RWPE2 (cell line): ENCODE measurements around the gene EFCAB7.

ENCODE experiments used
- ATAC-seq: fragments of 200-7000 bp; cut with Tn5 transposase; 3 replicates; pipeline ENCODE4 v1.9.1; 2021; ENCODE audit warnings: low read depth
- DNase-seq: peaks from one replicate; pipeline ENCODE4 v3.0.0-alpha.2; 2020; ENCODE audit warnings: low spot score
- H3K27ac ChIP-seq: fragments of 450-650 bp; 2 replicates; pipeline ENCODE4 v1.5.1; 2017; ENCODE audit warnings: mild to moderate bottlenecking; ENCODE audit not compliant: poor library complexity, severe bottlenecking
- H3K27me3 ChIP-seq: fragments of 250-450 bp; sonication (Bioruptor Pico); 2 replicates; pipeline ENCODE4 v1.5.1; 2021; ENCODE audit warnings: mild to moderate bottlenecking, moderate library complexity; ENCODE audit not compliant: insufficient read depth, poor library complexity, severe bottlenecking
- H3K36me3 ChIP-seq: fragments of 250-450 bp; sonication (Bioruptor Pico); 2 replicates; pipeline ENCODE4 v1.5.1; 2020; ENCODE audit warnings: low read depth, mild to moderate bottlenecking, moderate library complexity
- H3K4me1 ChIP-seq: fragments of 250-450 bp; sonication (Bioruptor Pico); 2 replicates; pipeline ENCODE4 v1.5.1; 2021; ENCODE audit warnings: mild to moderate bottlenecking, moderate library complexity; ENCODE audit not compliant: insufficient read depth, poor library complexity, severe bottlenecking
- H3K4me3 ChIP-seq: fragments of 250-450 bp; sonication (Bioruptor Pico); 2 replicates; pipeline ENCODE4 v1.5.1; 2021; ENCODE audit warnings: mild to moderate bottlenecking, moderate library complexity; ENCODE audit not compliant: severe bottlenecking
- H3K9me3 ChIP-seq: fragments of 250-450 bp; sonication (Bioruptor Pico); 2 replicates; pipeline ENCODE4 v1.5.1; 2021; ENCODE audit warnings: mild to moderate bottlenecking, moderate library complexity; ENCODE audit not compliant: severe bottlenecking
- TF ChIP-seq, protein P1 (sequence below): fragments of 450-650 bp; IDR thresholded peaks from one replicate; pipeline ENCODE4 v1.5.1; 2017; ENCODE audit warnings: mild to moderate bottlenecking, moderate library complexity; ENCODE audit not compliant: poor library complexity, severe bottlenecking

The EFCAB7 gene

DNA sequence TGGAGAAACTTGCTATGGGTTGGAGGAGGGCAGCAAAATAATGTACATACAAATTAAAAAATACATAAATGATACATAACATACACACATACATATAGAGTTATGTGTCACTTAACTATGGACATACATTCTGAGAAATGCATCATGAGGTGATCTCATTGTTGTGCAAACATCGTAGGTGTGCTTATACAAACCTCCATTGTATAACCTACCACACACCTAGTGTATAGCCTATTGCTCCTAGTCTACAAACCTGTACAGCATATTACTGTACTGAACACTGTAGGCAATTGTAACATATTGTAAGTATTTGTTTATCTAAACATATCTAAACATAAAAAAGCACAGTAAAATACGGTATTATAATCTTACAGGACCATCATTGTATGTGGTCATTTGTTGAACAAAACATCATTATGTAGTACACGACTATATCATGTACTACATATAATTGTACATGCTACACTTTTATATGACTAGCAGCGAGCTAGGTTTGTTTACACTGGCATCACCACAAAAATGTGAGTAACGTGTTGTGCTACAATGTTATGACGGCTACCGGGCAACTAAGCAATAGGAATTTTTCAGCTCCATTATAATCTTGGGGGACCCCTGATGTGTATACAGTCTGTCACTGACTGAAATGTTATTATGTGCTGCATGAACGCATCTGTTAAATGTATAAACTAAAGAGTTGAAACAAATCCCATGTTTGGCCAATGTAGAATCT, 35.8 kb upstream of the EFCAB7 start:
- TF ChIP-seq, protein P1, sequence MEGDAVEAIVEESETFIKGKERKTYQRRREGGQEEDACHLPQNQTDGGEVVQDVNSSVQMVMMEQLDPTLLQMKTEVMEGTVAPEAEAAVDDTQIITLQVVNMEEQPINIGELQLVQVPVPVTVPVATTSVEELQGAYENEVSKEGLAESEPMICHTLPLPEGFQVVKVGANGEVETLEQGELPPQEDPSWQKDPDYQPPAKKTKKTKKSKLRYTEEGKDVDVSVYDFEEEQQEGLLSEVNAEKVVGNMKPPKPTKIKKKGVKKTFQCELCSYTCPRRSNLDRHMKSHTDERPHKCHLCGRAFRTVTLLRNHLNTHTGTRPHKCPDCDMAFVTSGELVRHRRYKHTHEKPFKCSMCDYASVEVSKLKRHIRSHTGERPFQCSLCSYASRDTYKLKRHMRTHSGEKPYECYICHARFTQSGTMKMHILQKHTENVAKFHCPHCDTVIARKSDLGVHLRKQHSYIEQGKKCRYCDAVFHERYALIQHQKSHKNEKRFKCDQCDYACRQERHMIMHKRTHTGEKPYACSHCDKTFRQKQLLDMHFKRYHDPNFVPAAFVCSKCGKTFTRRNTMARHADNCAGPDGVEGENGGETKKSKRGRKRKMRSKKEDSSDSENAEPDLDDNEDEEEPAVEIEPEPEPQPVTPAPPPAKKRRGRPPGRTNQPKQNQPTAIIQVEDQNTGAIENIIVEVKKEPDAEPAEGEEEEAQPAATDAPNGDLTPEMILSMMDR, result no peak
- DNase-seq, result no peak
- peak; percentile 66 for ATAC-seq
- no peak overlapping the region for H3K4me3 ChIP-seq
- peaks cover 10% of the 10 kb centered on the region for H3K4me1 ChIP-seq
- no peak overlapping the region for H3K27ac ChIP-seq
- H3K9me3 ChIP-seq, result peaks cover 2% of the 10 kb centered on the region
- no peaks in the 10 kb centered on the region for H3K27me3 ChIP-seq
- H3K36me3 ChIP-seq, result peaks cover 38% of the 10 kb centered on the region

DNA sequence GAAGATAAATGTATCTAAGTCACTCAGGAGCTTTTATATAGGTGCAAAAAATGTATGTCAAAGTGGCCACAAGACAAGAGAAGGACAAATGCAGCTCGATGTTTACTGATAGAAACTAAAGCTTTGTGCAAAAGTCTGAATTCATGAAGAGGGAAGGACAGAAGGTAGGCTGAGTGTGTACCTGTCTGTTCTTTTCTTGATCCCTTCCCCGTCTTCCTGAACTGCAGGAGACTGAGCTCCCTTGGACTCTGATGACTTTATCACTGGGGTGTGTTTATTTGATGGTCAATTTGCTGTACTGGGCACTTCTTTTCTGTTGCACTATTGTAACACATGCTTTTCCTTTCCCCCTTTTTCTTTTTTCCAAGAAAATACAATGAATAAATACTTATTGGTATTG, 25.7 kb upstream of the EFCAB7 start:
- Histone ChIP-seq H3K9me3 (no peaks in the 10 kb centered on the region), H3K36me3 (peaks cover 17% of the 10 kb centered on the region), H3K27ac (no peak overlapping the region), H3K27me3 (no peaks in the 10 kb centered on the region), H3K4me1 (peaks cover 11% of the 10 kb centered on the region), H3K4me3 (no peak overlapping the region)
- ATAC-seq (no peak), DNase-seq (no peak)
- TF ChIP-seq, protein P1, result no peak

DNA sequence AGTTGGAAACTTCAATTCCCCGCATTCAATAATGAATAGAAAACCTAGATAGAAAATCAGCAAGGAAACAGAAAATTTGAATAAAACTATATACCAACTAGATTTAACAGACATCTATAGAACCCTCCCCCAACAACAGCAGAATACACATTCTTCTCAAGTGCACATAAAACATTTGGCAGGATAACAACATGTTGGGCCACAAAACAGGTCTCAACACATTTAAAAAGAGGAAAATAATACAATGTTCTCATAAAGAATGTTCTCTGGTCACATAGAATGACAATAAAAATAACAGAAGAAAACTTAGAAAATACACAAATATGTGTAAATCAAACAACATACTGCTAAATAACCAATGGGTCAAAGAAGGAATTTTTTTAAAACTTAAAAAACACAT, 25.2 kb upstream of the EFCAB7 start:
- ATAC-seq (no peak), DNase-seq (no peak)
- Histone ChIP-seq H3K27ac (peak overlapping the region; percentile 4), H3K9me3 (no peaks in the 10 kb centered on the region), H3K36me3 (peaks cover 17% of the 10 kb centered on the region), H3K4me1 (peaks cover 11% of the 10 kb centered on the region), H3K4me3 (no peak overlapping the region), H3K27me3 (no peaks in the 10 kb centered on the region)
- TF ChIP-seq, protein P1, result no peak

DNA sequence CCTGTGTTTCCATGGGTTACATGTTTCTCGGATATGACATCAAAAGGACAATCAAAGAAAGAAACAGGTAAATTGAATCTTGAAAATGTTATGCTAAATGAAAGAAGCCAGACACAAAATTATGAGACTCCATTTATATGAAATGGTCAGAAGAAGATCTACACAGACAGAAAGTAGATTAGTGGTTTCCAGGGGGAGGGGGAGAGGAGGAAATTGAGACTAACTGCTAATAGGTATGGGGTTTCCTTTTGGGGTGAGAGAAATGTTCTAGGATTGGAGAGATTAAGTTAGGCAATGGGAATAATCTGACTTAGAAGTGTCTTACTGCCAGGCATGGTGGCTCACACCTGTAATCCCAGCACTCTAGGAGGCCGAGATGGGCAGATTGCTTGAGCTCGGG, 22.1 kb upstream of the EFCAB7 start:
- H3K36me3 ChIP-seq, result peaks cover 17% of the 10 kb centered on the region
- H3K27ac ChIP-seq, result no peak overlapping the region
- H3K27me3 ChIP-seq, result no peaks in the 10 kb centered on the region
- no peak overlapping the region for H3K4me3 ChIP-seq
- H3K4me1 ChIP-seq, result peaks cover 11% of the 10 kb centered on the region
- ATAC-seq (no peak), DNase-seq (no peak)
- no peaks in the 10 kb centered on the region for H3K9me3 ChIP-seq
- TF ChIP-seq, protein P1, result no peak

DNA sequence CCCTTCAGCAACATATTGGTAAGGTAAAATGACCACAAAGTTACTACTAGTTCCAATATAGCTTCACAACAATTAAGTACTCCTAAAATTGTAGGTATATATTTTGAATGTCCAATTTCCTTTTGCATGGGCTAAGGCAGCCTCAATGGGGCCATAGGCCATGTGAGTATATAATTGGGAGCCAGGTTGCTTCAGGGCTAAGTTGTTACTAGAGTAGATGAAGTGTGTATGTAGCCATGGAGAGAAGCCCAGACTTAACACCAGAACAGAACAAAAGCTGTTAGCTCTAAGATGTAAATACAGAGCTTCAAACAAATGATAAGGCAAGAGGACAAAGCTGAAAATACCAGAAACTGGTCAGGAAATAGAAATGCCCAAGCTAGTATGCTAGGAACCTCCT, 16.5 kb upstream of the EFCAB7 start:
- TF ChIP-seq, protein P1, result no peak
- no peak overlapping the region for H3K4me3 ChIP-seq
- no peaks in the 10 kb centered on the region for H3K4me1 ChIP-seq
- no peaks in the 10 kb centered on the region for H3K9me3 ChIP-seq
- no peak overlapping the region for H3K27ac ChIP-seq
- no peaks in the 10 kb centered on the region for H3K27me3 ChIP-seq
- no peak for DNase-seq
- H3K36me3 ChIP-seq, result peaks cover 42% of the 10 kb centered on the region
- ATAC-seq, result no peak
